HL-60 (cell line): Measurements from ENCODE around the gene KLRC4.
A peak's percentile ranks its signal among the peaks of the same experiment; 100 is the strongest.

Experiments
- DNase-seq, 2 experiments: peaks; one replicate each; pipeline ENCODE4 v3.0.0-alpha.2; 2010 to 2020; ENCODE audit warnings: low read depth in 1 of 2, low spot score in 1 of 2
- H3K27ac ChIP-seq: fragments of 250-450 bp; sonication (Bioruptor Pico); replicated peaks from 2 replicates; pipeline ENCODE4 v1.5.1; 2020; ENCODE audit warnings: mild to moderate bottlenecking, moderate library complexity
- H3K27me3 ChIP-seq: fragments of 250-450 bp; sonication (Bioruptor Pico); 2 replicates; pipeline ENCODE4 v1.5.1; 2021; ENCODE audit warnings: mild to moderate bottlenecking, moderate library complexity; ENCODE audit not compliant: insufficient read depth, poor library complexity, severe bottlenecking
- H3K4me3 ChIP-seq: replicated peaks from 2 replicates; pipeline ENCODE4 v1.5.1; 2011; ENCODE audit warnings: mild to moderate bottlenecking, control low read depth, low read length; ENCODE audit not compliant: insufficient read depth
- GABPA ChIP-seq: IDR thresholded peaks from 2 replicates; pipeline ENCODE4 v1.6.1; 2012; ENCODE audit warnings: low read depth
- POLR2AphosphoS5 ChIP-seq: IDR thresholded peaks from 2 replicates; pipeline ENCODE4 v1.6.1; 2012; ENCODE audit warnings: low read depth
- SPI1 ChIP-seq: IDR thresholded peaks from 2 replicates; pipeline ENCODE4 v1.6.1; 2012; ENCODE audit warnings: low read depth, mild to moderate bottlenecking, borderline replicate concordance
- TF ChIP-seq, protein P1 (sequence below): IDR thresholded peaks from one replicate; pipeline ENCODE4 v1.5.1; 2011; ENCODE audit warnings: low read length, control low read depth, inconsistent platforms; ENCODE audit not compliant: insufficient read depth
- TF ChIP-seq, protein P2 (sequence below): IDR thresholded peaks from 2 replicates; pipeline ENCODE4 v1.6.1; 2012; ENCODE audit warnings: low read depth; ENCODE audit not compliant: insufficient replicate concordance

KLRC4 gene

DNA sequence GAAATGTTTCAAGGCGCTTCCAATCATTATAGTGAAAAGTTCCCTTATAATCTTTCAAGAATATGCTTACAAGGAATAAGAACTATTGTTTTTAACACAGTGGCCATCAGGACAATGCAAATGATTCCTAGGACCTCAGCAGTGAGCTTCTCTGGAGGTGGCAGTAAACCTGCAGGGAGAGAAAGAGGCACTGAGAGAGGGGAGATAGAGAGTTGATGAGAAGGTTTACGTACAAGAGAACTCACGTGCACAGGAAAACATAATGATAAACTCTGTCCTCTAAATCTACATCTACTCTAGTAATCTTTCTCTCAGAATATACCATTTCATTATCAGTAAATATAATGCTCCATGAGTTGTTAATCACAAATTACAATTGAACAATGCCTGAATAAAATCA lies 715 bp downstream of the KLRC4 start:
- TF ChIP-seq POLR2AphosphoS5 (no peak), SPI1 (no peak), GABPA (no peak)
- TF ChIP-seq, protein P1, sequence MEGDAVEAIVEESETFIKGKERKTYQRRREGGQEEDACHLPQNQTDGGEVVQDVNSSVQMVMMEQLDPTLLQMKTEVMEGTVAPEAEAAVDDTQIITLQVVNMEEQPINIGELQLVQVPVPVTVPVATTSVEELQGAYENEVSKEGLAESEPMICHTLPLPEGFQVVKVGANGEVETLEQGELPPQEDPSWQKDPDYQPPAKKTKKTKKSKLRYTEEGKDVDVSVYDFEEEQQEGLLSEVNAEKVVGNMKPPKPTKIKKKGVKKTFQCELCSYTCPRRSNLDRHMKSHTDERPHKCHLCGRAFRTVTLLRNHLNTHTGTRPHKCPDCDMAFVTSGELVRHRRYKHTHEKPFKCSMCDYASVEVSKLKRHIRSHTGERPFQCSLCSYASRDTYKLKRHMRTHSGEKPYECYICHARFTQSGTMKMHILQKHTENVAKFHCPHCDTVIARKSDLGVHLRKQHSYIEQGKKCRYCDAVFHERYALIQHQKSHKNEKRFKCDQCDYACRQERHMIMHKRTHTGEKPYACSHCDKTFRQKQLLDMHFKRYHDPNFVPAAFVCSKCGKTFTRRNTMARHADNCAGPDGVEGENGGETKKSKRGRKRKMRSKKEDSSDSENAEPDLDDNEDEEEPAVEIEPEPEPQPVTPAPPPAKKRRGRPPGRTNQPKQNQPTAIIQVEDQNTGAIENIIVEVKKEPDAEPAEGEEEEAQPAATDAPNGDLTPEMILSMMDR = no peak
- TF ChIP-seq, protein P2, sequence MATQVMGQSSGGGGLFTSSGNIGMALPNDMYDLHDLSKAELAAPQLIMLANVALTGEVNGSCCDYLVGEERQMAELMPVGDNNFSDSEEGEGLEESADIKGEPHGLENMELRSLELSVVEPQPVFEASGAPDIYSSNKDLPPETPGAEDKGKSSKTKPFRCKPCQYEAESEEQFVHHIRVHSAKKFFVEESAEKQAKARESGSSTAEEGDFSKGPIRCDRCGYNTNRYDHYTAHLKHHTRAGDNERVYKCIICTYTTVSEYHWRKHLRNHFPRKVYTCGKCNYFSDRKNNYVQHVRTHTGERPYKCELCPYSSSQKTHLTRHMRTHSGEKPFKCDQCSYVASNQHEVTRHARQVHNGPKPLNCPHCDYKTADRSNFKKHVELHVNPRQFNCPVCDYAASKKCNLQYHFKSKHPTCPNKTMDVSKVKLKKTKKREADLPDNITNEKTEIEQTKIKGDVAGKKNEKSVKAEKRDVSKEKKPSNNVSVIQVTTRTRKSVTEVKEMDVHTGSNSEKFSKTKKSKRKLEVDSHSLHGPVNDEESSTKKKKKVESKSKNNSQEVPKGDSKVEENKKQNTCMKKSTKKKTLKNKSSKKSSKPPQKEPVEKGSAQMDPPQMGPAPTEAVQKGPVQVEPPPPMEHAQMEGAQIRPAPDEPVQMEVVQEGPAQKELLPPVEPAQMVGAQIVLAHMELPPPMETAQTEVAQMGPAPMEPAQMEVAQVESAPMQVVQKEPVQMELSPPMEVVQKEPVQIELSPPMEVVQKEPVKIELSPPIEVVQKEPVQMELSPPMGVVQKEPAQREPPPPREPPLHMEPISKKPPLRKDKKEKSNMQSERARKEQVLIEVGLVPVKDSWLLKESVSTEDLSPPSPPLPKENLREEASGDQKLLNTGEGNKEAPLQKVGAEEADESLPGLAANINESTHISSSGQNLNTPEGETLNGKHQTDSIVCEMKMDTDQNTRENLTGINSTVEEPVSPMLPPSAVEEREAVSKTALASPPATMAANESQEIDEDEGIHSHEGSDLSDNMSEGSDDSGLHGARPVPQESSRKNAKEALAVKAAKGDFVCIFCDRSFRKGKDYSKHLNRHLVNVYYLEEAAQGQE = no peak
- Histone ChIP-seq H3K27me3 (no peaks in the 10 kb centered on the region), H3K27ac (no peak overlapping the region), H3K4me3 (no peak overlapping the region)
- no peak for DNase-seq

DNA sequence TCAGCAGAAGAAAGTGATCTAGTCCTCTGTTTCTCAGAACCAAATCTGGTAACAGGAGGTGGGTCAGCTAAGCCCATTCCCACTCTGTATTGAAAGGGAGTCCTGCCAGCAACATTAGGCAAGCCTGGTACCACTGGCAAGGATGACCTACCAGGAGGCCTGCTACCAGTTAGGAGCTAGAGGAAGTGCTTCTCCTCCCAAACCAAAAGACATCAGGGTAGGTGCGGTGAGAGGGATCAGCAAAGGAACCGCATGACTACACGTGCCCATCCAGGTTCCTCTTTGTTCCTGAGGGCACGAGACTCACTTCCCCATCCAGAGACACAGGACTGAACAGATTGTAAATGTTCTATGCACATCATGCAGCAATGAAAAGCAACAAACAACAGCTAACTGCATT lies 2.8 kb downstream of the KLRC4 start:
- peak overlapping the region; percentile 1; the same call in 1 of the 2 replicates for H3K27ac ChIP-seq
- no peaks in the 10 kb centered on the region for H3K27me3 ChIP-seq
- peak; percentile 70 to 94 for DNase-seq
- TF ChIP-seq SPI1 (peak; percentile 99), POLR2AphosphoS5 (peak; percentile 83), GABPA (no peak)
- TF ChIP-seq, protein P2 = no peak
- no peak overlapping the region for H3K4me3 ChIP-seq

DNA sequence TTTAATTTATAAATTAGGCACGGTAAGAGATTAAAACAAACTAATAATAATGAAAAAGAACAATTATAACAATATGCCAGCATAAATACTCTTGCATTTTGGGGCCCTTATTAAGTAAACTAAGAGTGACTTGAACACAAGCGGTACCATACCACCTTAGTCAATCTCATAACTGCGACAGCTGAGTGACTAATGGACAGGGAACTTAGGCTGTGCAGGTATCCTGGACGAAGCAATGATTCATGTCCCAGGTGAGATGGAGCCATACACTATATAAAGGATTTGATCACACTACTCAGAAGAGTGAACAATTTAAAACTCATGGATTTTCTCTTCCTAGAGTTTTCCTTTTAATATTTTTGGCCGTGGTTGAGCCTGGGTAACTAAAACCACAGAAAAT lies 4.3 kb downstream of the KLRC4 start:
- TF ChIP-seq, protein P1 = no peak
- TF ChIP-seq GABPA = no peak
- no peak for TF ChIP-seq POLR2AphosphoS5
- TF ChIP-seq SPI1 = no peak
- TF ChIP-seq, protein P2 = no peak
- Histone ChIP-seq H3K27ac (no peak overlapping the region), H3K4me3 (no peak overlapping the region), H3K27me3 (no peaks in the 10 kb centered on the region)
- no peak for DNase-seq

DNA sequence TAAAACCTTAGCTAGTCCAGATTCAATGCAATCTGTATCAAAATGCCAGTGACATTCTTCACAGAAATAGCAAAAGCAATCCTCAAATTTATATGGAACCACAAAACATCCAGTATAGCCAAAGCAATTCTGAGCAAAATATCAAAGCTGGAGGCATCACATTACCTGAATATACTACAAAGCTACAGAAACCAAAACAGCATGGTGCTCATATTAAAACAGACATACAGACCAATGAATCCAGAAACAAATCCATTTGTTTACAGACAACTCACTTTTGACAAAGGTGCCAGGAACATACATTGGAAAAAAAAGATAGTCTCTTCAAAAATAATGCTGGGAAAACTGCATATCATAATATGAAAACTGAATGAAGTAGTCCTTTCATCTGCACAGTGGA lies 4.8 kb downstream of the KLRC4 start:
- no peak for DNase-seq
- Histone ChIP-seq H3K27ac (no peak overlapping the region), H3K27me3 (no peaks in the 10 kb centered on the region), H3K4me3 (no peak overlapping the region)
- no peak for TF ChIP-seq SPI1
- TF ChIP-seq, protein P1 = no peak
- TF ChIP-seq, protein P2 = no peak
- no peak for TF ChIP-seq POLR2AphosphoS5
- no peak for TF ChIP-seq GABPA
